ENCODE measurements around the gene CCDC24. TPM values are rescaled to one million over a fixed set of nuclear protein-coding genes. Genes with fewer than 3 reads are reported as not detected.

Gene CCDC24
- total and polyA plus RNA-seq, 2 of the 13 experiments (the other 11 are each of a cell fraction or from before 2014, with no cell fraction given): 1.4 to 2.9 TPM

DNA sequence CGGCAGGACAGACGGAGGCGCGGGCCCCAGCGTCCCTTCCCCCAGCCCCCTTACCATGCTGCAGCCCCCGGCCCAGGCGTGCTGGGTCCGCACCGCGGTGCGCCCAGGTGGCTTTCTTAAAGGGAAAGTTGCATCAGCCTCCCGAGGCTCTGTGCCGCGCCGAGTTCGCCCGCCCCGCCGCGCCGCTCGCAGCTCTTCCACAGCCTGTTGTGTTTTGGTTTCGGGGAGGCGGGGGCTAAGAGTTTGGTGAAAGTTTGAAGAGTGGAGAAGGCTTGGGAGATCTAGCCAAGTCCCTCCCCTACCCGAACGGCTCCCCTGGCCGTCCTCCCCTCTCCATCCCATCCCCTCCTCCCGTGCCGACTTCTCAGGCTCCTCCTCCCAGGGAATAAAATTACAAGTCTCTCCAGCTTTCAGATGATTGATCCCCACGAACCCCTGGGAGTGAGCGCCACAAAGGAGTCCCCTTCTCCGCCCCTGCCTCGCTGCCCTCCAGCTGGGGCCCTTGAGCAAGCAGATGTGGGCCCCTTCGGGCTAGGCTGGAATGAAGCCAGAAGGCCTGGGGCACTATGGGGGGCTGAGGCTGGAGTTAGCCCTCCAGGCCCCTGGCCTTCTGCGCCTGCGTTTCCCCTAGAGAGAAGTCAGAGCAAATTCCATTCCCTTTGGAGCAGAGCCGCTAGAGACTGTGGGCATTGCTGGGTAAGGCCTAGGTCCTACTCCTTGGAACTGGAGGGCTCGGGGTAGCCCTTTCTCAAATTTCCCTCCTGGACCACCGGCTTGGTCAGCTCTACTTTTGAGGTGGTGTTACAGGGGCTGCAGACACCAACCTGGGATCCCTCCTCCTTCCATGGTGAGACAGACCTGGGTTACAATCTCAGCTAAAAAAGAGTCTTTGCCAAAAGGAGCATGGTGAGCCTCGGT lies 40.1 kb downstream of the CCDC24 start, which contains the start of gene SLC6A9 (continued):
- TF ChIP-seq, protein P1, sequence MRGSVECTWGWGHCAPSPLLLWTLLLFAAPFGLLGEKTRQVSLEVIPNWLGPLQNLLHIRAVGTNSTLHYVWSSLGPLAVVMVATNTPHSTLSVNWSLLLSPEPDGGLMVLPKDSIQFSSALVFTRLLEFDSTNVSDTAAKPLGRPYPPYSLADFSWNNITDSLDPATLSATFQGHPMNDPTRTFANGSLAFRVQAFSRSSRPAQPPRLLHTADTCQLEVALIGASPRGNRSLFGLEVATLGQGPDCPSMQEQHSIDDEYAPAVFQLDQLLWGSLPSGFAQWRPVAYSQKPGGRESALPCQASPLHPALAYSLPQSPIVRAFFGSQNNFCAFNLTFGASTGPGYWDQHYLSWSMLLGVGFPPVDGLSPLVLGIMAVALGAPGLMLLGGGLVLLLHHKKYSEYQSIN (CRISPR knock-in tag; IDR thresholded peaks at IDR 0.05; ENCODE audit: borderline replicate concordance): no peak
- no peak for TF ChIP-seq U2AF1 (optimal IDR thresholded peaks at IDR 0.05; ENCODE audit: low read depth, low read length)
- peak; percentile 35; the same call in 1 of the 2 replicates for TF ChIP-seq KDM2A (CRISPR knock-in tag; IDR thresholded peaks at IDR 0.05; ENCODE audit: borderline replicate concordance, low read depth)
- TF ChIP-seq, protein P2, sequence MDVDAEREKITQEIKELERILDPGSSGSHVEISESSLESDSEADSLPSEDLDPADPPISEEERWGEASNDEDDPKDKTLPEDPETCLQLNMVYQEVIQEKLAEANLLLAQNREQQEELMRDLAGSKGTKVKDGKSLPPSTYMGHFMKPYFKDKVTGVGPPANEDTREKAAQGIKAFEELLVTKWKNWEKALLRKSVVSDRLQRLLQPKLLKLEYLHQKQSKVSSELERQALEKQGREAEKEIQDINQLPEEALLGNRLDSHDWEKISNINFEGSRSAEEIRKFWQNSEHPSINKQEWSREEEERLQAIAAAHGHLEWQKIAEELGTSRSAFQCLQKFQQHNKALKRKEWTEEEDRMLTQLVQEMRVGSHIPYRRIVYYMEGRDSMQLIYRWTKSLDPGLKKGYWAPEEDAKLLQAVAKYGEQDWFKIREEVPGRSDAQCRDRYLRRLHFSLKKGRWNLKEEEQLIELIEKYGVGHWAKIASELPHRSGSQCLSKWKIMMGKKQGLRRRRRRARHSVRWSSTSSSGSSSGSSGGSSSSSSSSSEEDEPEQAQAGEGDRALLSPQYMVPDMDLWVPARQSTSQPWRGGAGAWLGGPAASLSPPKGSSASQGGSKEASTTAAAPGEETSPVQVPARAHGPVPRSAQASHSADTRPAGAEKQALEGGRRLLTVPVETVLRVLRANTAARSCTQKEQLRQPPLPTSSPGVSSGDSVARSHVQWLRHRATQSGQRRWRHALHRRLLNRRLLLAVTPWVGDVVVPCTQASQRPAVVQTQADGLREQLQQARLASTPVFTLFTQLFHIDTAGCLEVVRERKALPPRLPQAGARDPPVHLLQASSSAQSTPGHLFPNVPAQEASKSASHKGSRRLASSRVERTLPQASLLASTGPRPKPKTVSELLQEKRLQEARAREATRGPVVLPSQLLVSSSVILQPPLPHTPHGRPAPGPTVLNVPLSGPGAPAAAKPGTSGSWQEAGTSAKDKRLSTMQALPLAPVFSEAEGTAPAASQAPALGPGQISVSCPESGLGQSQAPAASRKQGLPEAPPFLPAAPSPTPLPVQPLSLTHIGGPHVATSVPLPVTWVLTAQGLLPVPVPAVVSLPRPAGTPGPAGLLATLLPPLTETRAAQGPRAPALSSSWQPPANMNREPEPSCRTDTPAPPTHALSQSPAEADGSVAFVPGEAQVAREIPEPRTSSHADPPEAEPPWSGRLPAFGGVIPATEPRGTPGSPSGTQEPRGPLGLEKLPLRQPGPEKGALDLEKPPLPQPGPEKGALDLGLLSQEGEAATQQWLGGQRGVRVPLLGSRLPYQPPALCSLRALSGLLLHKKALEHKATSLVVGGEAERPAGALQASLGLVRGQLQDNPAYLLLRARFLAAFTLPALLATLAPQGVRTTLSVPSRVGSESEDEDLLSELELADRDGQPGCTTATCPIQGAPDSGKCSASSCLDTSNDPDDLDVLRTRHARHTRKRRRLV (CRISPR knock-in tag; IDR thresholded peaks at IDR 0.05): no peak
- TF ChIP-seq ZNF3 (CRISPR knock-in tag; IDR thresholded peaks at IDR 0.05): no peak
- TF ChIP-seq POLR2AphosphoS5 (IDR thresholded peaks at IDR 0.05; ENCODE audit: low read depth, low read length): peak; percentile 75; the same call in 1 of the 2 replicates
- TF ChIP-seq ADNP (CRISPR knock-in tag; IDR thresholded peaks at IDR 0.05): no peak
- peak; percentile 26; the same call in 1 of the 2 replicates for TF ChIP-seq PITX1 (CRISPR knock-in tag; IDR thresholded peaks at IDR 0.05)
- TF ChIP-seq EHMT2 (IDR thresholded peaks at IDR 0.05; ENCODE audit: borderline replicate concordance, low read depth, low read length): no peak
- TF ChIP-seq ZHX2 (IDR thresholded peaks at IDR 0.05; ENCODE audit: low read depth): no peak
- TF ChIP-seq ZHX2 (CRISPR knock-in tag; IDR thresholded peaks at IDR 0.05; ENCODE audit: borderline replicate concordance): no peak
- TF ChIP-seq ZNF563 (CRISPR knock-in tag; IDR thresholded peaks at IDR 0.05): no peak; the same call in 1 of the 2 replicates
- TF ChIP-seq, protein P3, sequence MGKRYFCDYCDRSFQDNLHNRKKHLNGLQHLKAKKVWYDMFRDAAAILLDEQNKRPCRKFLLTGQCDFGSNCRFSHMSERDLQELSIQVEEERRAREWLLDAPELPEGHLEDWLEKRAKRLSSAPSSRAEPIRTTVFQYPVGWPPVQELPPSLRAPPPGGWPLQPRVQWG (CRISPR knock-in tag; IDR thresholded peaks at IDR 0.05; ENCODE audit: borderline replicate concordance, low read depth): no peak
- TF ChIP-seq NR3C1 (CRISPR knock-in tag; IDR thresholded peaks at IDR 0.05): no peak
- TF ChIP-seq U2AF2 (IDR thresholded peaks at IDR 0.05; ENCODE audit: low read depth, low read length): no peak
- TF ChIP-seq SMAD3 (CRISPR knock-in tag; IDR thresholded peaks at IDR 0.05): peak; percentile 50; the same call in 1 of the 2 replicates

Measured in HepG2 (cell line).